Activated CD4-positive, alpha-beta T cell treated with anti-CD3 and anti-CD28 coated beads, Interleukin-10, Interleukin-2, amounts not matched to agents 100 ng/mL and 50 ng/mL, durations not matched to agents 16 hours and 8 hours (primary cell): ENCODE measurements around the gene TGFBI.
A peak's percentile ranks its signal among the peaks of the same experiment; 100 is the strongest.

Source experiments
- DNase-seq: peaks from one replicate; pipeline ENCODE4 v3.0.0-alpha.2; 2020

TGFBI gene

GRCh38 chr5:136004436-136004835, 24.4 kb upstream of the TGFBI start:
- no peak for DNase-seq

DNA sequence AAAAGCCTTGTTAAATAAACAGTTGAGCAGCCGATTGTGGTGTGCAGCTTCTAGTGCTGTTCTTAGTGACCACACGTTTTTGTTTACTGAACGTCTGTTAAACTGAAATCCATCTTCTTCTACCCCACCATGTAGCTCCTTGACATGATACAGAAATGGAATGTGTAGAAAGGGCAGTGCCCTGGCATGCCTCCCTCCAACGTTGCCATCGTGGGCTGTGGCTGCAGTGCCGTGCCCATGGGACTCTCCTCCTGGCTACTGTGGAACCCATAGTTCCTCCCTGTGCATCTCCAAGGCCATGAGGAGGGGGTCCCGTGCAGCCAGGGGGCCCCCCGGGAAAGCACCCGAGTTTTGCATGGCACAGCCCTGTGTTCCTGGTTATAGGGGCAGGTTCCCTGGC, 23.3 kb upstream of the TGFBI start:
- DNase-seq = no peak

DNA sequence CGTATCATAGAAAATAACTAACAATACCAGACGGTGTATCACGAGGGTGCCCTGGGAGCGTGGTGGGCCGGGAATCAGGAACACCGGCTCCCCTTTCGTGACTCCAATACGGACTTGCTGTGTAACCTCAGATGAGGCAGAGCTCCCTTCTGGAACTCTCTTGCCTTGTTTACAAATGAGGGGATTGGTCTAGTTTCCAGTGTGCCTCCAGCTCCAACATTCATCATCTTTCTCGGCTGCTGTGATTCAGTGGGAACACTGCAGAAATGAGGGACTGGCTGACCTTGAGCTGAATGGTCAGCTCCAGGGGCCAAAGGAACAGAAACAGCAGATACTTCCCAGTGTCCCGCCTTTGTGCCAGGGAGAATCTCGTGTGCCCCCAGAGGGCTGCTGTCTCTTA, 22.6 kb upstream of the TGFBI start:
- DNase-seq = no peak

DNA sequence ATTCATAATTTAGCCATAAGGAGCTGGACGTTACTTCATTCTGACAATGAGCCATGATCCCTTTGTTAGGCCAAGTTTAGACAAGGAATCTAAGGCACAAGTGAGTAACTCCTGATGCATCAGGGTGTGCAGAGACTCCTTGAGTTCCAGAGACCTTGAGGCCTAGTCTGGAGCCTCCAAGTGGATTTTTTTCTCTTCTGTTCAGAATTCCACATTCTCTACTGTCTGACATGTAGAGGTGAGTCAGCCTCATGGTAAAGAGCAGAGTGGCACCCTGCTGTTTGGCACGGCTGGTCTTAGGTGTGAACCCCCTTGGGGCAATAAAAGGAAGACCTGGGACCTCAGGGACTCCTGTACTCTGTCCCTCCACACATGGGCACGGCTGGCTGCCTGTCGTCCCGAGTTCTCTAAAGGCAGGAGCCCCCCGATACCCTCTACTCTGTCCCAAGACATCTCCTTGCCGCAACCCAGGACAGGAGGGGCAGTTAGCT, 22.0 kb upstream of the TGFBI start:
- no peak for DNase-seq

- DNase-seq = no peak
Observed at GRCh38 chr5:136007271-136007670, 21.5 kb upstream of the TGFBI start.

GRCh38 chr5:136011414-136012001, 17.3 kb upstream of the TGFBI start:
- DNase-seq = no peak

- DNase-seq = no peak
Observed at GRCh38 chr5:136012041-136012804, 16.6 kb upstream of the TGFBI start.

GRCh38 chr5:136013559-136013958, 15.2 kb upstream of the TGFBI start:
- no peak for DNase-seq

GRCh38 chr5:136014049-136015002, 14.5 kb upstream of the TGFBI start:
- DNase-seq = no peak

DNA sequence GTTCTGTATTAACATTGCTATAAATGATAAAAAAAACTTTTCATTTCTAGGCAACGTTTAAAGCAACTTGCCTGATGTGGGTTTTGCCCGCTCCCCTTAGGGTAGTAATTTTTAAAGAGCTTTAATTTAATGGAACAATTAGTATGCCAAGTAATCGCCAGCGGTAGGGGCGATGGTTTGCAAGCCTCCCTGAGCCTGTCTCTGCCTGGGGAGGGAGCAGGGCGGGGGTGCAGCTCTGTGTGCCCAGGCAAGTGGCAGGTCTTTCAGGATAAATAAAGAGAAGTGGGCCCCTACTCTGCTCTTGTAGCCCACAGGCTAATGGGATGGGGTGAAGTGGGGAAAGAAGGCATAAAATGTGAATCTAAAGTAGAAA, 13.8 kb upstream of the TGFBI start:
- no peak for DNase-seq

GRCh38 chr5:136015966-136016650, 12.7 kb upstream of the TGFBI start:
- no peak for DNase-seq

DNA sequence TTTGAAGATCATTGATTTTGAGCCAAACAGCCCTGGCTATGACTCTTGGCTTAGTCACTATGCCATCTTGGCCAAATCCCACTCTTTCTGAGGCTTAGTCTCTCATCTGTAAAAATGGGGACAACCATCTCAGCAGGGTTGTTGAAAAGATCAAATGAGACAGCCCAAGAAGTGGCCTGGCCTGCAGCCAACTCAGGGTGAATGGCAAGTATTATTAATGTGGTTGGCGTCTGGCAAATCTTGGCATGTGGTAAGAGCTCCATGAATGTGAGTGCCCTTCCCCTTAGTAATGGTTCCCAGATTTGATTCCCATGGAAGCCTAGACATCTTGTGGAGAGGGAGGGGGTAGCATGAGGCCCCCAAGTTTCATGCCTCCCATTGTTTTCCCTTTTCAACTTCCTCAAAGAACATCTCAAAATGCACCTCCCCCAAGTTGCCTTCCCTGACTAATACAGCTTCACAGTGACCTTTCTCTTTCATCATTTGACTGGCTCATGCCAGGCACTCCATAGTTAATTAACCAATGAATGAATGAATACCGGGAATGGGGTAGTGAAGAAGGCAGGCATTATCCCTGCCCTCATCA, 11.8 kb upstream of the TGFBI start:
- DNase-seq = no peak

DNA sequence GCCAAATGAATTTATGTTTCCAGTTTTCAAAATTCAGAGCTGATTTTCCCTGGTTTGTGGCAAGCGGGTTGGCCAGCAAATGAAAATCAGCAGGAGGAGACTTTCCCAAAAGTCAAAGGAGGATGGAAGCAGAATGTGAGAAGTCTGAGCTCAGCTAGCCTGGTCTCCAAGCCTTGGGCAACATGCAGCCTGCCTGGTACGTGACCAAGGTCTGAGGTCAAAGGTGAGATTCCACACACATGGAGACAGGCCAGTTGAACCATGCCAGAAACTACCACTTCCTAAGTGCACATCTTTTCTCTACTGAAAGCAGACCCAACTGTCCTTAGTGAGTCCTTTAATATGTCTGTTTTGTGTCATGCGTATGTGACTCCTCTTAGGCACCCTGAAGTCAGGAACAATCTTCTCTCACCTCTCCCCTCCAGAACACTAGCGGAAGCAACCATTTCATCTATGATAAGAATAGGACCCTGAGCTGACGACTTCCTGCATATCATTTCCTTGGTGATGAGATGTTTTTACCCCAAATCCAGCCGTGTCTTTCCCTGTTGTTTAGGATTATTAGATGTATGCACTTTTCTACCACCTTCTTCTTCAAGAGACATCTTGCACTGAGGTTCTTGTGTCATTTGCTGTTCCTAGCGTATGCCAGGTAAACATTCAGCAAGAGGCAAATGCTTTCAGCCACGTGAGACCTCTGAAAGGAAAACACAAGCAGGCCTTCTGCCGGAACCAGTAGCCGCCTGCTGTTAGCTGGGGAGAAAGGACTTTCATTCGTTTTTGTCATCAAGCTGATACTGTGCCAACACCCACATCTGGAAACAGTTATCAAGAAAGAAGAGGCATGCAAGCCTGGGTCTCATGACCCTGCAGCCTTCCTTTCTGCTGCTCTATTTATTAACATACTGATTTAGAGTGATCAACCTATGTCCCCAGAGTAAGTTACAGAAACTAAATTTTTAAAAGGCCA, 9.7 kb upstream of the TGFBI start:
- DNase-seq = no peak

GRCh38 chr5:136020001-136020382, 8.8 kb upstream of the TGFBI start:
- DNase-seq = no peak

DNA sequence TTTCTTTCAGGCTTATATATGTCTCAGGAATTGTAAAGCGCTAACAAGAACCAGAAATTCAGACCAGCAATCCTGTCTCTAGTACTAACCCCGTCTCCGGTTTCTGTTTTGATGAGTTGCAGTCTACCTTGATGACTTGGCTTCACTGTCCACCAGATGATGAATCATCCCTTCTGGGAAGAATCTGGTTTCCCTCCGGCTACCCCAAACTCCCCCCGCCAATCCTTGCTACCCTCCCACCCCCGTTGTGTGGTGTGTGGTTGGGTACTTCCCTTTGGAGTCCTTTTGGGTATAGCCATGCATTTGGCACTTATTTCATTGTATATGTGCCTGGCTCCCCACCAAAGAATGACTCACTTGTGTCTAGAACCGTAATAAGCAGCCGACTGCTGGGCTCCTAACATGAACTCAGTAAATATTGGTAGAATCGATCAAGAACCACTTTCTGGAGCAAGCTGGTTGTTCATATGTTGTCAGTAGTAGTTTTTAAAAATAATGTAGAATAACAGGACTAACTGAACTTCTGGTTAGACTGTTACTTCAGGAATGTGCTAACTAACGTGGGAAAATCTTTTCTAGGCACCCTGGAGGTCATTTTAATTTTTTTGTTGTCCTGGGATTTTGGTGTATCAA, 8.3 kb upstream of the TGFBI start:
- peak; percentile 77 for DNase-seq

- no peak for DNase-seq
Observed at GRCh38 chr5:136021016-136021405, 7.8 kb upstream of the TGFBI start.

- DNase-seq = no peak
Observed at GRCh38 chr5:136022965-136023364, 5.8 kb upstream of the TGFBI start.

GRCh38 chr5:136023958-136024541, 4.7 kb upstream of the TGFBI start:
- DNase-seq = no peak

- no peak for DNase-seq
Observed at GRCh38 chr5:136025900-136026299, 2.9 kb upstream of the TGFBI start.

GRCh38 chr5:136026636-136027035, 2.2 kb upstream of the TGFBI start:
- no peak for DNase-seq
